Uterus (tissue), 2 donors: ENCODE data around the gene DRC3.

Experiments used
- CTCF ChIP-seq, 4 experiments: fragments of 200-600 bp in 2 of 4; fragments of 450-650 bp in 2 of 4; sonication (generic) in 2 of 4; IDR thresholded peaks; one replicate each; pipeline ENCODE4 v1.5.1; 2016 to 2019; ENCODE audit warnings: antibody characterized with exemption in 4 of 4, mild to moderate bottlenecking in 2 of 4, moderate library complexity in 1 of 4
- POLR2A ChIP-seq, 2 donors: fragments of 450-650 bp; IDR thresholded peaks; one replicate each; pipeline ENCODE4 v1.6.1; 2016; ENCODE audit warnings: antibody characterized with exemption in 2 of 2, mild to moderate bottlenecking in 1 of 2, moderate library complexity in 1 of 2

GRCh38 chr17:18056214-18056613 is 83.6 kb downstream of the DRC3 start:
- TF ChIP-seq CTCF (IDR thresholded peaks at IDR 0.05) (no peak), POLR2A (IDR thresholded peaks at IDR 0.05) (no peak)
